Epithelial cell of alveolus of lung (primary cell): ENCODE data around the gene USP8. TPM values are rescaled to one million over a fixed set of nuclear protein-coding genes. Genes with fewer than 3 reads are reported as not detected.

Experiments
- total RNA-seq: library from RNA; depleted of rRNA; stranded (reverse); fragments of >200 nt; gene quantifications from 2 replicates; pipeline ENCODE4 v1.2.1, GENCODE V29; 2015

USP8 gene
- 35.0 and 44.2 TPM in 2 replicates for total RNA-seq

DNA sequence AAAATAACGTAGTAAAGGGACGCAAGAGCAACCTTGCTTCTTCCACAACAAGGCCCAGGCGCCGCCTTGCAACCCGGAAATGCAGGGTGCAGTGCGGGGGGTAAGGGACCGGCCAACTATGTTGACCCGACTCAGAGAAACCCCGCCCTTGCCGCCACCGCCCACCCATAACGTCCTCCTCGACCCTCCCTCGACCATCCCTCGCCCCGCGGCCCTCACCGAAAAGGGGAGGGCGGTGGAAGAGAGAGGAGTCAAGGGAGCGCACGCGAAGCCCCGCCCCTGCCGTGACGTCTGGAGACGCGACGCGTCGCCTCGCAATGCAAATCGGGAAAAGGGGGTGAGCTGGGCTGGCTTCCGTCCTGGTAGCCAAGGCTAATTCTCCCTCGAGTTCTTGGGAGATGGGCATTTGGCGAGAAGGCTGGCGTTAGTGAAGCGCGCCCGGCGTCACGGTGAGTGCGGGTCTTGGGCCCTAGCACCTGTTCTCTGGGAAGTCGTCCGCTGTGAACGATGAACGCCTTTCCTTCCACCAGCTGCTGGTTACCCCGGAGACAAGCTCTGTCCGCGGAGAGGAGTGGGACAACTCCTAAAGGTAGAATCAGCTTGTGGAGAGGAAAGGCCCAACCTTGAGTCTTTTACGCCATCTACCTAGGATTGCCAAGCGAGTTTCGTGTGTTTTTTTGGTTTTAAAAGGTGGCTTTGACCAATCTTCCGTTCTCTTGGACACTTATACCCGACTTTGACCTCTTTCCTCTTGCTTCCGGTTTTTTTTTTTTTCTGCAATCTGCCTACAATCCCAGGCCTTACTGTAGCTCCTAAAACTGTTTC, at the start of gene USP8:
Gene USP8 (plus strand): TSS at position 340 of the 825 bp plus-strand sequence. CDS start 14,669 bp downstream, outside the sequence.

DNA sequence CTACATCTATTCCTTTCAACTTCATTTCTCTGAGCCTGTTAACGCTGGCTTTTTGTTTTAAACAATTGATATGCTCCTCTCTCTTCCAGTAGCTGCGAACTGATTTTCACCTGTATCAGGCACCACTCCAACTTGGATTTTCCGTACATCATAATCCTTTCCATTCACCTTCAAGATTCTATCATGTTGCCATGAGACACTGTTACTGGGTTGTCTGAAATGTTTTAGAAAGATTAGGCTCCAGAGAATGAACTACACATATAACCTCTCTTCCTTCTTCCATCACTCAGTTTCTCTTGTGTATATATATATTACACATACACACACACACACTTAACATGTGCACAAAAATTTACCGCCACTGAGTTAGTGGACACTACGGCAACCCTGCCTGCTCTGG, 122.4 kb downstream of the USP8 start, which contains the start of gene USP50:
Gene USP50 (minus strand): TSS at position 101 of the 400 bp plus-strand sequence. CDS start 141 bp downstream, outside the sequence.

Other genes starting within 250 kb of the USP8 start
- 0.13 and 0.24 TPM in 2 replicates for gene SLC27A2, start 242.2 kb upstream of the USP8 start, total RNA-seq
- gene HDC, start 158.7 kb upstream of the USP8 start, total RNA-seq, result not detected in 2 replicates
- 16.9 and 31.7 TPM in 2 replicates for gene GABPB1, start 69.2 kb upstream of the USP8 start, total RNA-seq
- gene USP50, start 122.3 kb downstream of the USP8 start, total RNA-seq, result not detected in 2 replicates